Measurements from ENCODE around the gene SLC36A3. TPM values are rescaled to one million over a fixed set of nuclear protein-coding genes. Genes with fewer than 3 reads are reported as not detected.

The SLC36A3 gene
- not detected in 2 replicates for total RNA-seq

DNA sequence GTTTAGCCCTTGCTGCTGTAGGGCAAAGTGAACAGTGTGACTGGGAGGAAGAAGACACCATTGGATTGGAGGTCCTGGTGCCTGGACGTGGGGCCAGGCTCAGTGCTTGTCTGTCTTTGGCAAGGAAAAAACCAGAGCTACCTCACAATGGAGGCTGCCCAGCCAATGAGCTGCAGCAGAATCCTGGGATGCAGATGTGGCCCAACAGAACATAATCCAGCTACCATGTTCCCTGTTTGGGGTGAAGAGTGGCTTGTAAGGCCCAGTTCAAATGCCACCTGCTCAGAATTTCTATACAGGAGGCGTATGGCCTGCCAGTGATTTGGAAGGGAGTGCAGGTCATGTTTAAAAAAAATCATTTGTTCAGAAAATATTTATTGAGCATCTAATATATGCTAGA is at the start of gene SLC36A3:
Gene SLC36A3 (minus strand): TSS at position 101 of the 400 bp plus-strand sequence. CDS start 412 bp downstream, outside the sequence.

DNA sequence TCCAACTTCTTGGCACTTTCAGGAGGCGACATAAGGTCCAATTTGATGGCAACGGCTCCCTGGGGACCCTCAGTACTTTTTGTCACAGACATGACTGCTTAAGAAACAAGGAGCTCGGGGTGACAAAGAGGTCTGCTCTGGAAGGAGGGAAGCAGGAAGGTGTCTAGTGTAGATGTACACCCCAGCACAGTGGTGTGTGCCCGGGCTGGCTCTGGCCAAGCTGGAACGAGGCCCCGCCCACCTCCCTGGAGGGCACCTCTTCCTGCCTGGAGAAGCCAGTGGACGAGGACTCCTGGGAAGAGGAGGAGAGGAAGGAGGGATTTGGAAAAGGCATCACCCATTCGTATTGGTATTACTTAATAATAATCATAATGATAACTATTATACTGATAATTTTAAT is 43.8 kb upstream of the SLC36A3 start, which contains the start of gene SLC36A2:
Gene SLC36A2 (minus strand): TSS at position 191 of the 400 bp plus-strand sequence. CDS start 99 bp downstream, at position 92.

DNA sequence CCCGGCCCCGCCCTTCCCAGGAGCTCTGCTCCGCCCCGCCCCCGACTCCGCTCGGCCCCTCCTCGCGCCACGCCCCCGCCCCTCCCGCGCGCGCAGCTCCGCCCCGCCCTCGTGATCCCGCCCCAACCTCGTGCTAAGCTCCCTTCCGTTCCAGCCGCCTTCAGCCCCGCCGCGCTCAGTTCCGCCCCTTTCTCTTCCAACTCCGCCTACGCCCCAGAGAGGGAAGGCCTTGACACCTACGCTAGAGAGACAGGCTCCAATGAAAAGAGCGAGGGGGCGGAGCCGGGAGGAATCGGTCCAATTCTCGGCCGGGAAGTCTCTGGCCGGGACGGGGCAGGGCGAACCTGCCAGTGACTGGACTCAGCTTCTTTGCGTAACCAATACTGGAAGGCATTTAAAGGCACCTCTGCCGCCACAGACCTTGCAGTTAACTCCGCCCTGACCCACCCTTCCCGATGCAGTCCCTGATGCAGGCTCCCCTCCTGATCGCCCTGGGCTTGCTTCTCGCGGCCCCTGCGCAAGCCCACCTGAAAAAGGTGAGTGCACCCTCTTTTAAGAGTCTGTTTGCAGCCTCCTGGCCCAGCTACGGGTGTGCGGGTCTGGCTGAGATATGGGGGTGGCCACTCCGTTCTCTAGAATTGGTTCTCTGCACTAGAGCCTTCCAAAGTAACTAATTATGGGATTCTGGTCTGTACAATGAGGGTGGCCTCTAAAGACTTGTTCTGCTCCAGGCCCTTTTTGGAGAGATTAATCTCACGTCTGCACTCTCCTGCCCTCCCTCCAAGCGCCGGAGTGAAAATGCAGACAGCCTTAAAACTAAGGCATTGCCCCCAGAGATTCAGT is 50.6 kb downstream of the SLC36A3 start, which contains the start of gene GM2A:
Gene GM2A (plus strand): TSS at position 424 of the 843 bp plus-strand sequence. CDS start 32 bp downstream, at position 456.

Other genes starting within 250 kb of the SLC36A3 start
- 66.2 and 149 TPM in 2 replicates for gene TNIP1, start 222.7 kb downstream of the SLC36A3 start, total RNA-seq
- 359 and 397 TPM in 2 replicates for gene ANXA6, start 146.0 kb downstream of the SLC36A3 start, total RNA-seq
- gene CCDC69, start 79.7 kb downstream of the SLC36A3 start, total RNA-seq = 4.3 and 7.0 TPM in 2 replicates
- 11.9 and 12.4 TPM in 2 replicates for gene GM2A, start 50.6 kb downstream of the SLC36A3 start, total RNA-seq
- not detected in 2 replicates for gene SLC36A2, start 43.8 kb upstream of the SLC36A3 start, total RNA-seq
- gene SLC36A1, start 143.8 kb upstream of the SLC36A3 start, total RNA-seq = 2.6 and 2.8 TPM in 2 replicates